MM.1S (cell line): ENCODE results near the gene LRRC10.

Experiments
- DNase-seq: peaks from one replicate; pipeline ENCODE4 v3.0.0-alpha.2; 2015
- H2AFZ ChIP-seq: fragments of 300-600 bp; sonication (generic); 2 replicates; pipeline ENCODE4 v1.6.0; 2016; ENCODE audit warnings: antibody characterized with exemption, low read length
- H3F3A ChIP-seq: fragments of 300-600 bp; sonication (generic); 2 replicates; pipeline ENCODE4 v1.6.1; 2016; ENCODE audit warnings: mild to moderate bottlenecking, antibody characterized with exemption, low read length, moderate library complexity, mixed read lengths; ENCODE audit not compliant: insufficient read depth
- H3K27ac ChIP-seq: fragments of 300-600 bp; sonication (generic); 2 replicates; pipeline ENCODE4 v1.5.1; 2016; ENCODE audit warnings: mild to moderate bottlenecking, low read length
- H3K27me3 ChIP-seq: fragments of 300-600 bp; sonication (generic); replicated peaks from 2 replicates; pipeline ENCODE4 v1.6.0; 2016; ENCODE audit warnings: low read length; ENCODE audit not compliant: insufficient read depth
- H3K36me3 ChIP-seq: fragments of 300-600 bp; sonication (generic); replicated peaks from 2 replicates; pipeline ENCODE4 v1.6.1; 2016; ENCODE audit warnings: mild to moderate bottlenecking, low read length, mixed read lengths; ENCODE audit not compliant: insufficient read depth
- H3K4me1 ChIP-seq: fragments of 300-600 bp; sonication (generic); 2 replicates; pipeline ENCODE4 v1.6.1; 2016; ENCODE audit warnings: low read length, mixed read lengths
- H3K4me2 ChIP-seq: fragments of 300-600 bp; sonication (generic); 2 replicates; pipeline ENCODE4 v1.6.0; 2016; ENCODE audit warnings: low read depth, low read length
- H3K4me3 ChIP-seq: fragments of 300-600 bp; sonication (generic); 2 replicates; pipeline ENCODE4 v1.5.1; 2016; ENCODE audit warnings: low read length, mixed read lengths
- H3K79me2 ChIP-seq: fragments of 300-600 bp; sonication (generic); 2 replicates; pipeline ENCODE4 v1.6.1; 2016; ENCODE audit warnings: mixed run types, low read length, mixed read lengths
- H3K9ac ChIP-seq: fragments of 300-600 bp; sonication (generic); 2 replicates; pipeline ENCODE4 v1.6.1; 2016; ENCODE audit warnings: low read length, mixed read lengths
- H3K9me2 ChIP-seq: fragments of 300-600 bp; sonication (generic); replicated peaks from 2 replicates; pipeline ENCODE4 v1.6.1; 2016; ENCODE audit warnings: mild to moderate bottlenecking, low read length, mixed read lengths; ENCODE audit not compliant: insufficient read depth
- H3K9me3 ChIP-seq: fragments of 300-600 bp; sonication (generic); replicated peaks from 2 replicates; pipeline ENCODE4 v1.6.1; 2016; ENCODE audit warnings: mild to moderate bottlenecking, low read length, mixed read lengths; ENCODE audit not compliant: insufficient read depth
- H4K20me1 ChIP-seq: fragments of 300-600 bp; sonication (generic); 2 replicates; pipeline ENCODE4 v1.6.1; 2016; ENCODE audit warnings: mild to moderate bottlenecking, low read length, moderate library complexity, mixed read lengths; ENCODE audit not compliant: insufficient read depth
- CTCF ChIP-seq: fragments of 300-600 bp; sonication (generic); IDR thresholded peaks from 2 replicates; pipeline ENCODE4 v1.5.1; 2016; ENCODE audit warnings: antibody characterized with exemption, low read length, mixed read lengths
- EZH2 ChIP-seq: fragments of 300-600 bp; sonication (generic); optimal IDR thresholded peaks from 2 replicates; pipeline ENCODE3; 2017; ENCODE audit warnings: low read depth, mild to moderate bottlenecking, antibody characterized with exemption, low read length, mixed read lengths
- EZH2phosphoT487 ChIP-seq: fragments of 300-600 bp; sonication (generic); IDR thresholded peaks from 2 replicates; pipeline ENCODE4 v1.6.1; 2018; ENCODE audit warnings: antibody characterized with exemption, low read length

The LRRC10 gene

GRCh38 chr12:69657376-69658137, 46.9 kb upstream of the LRRC10 start:
- Histone ChIP-seq H3F3A (no peaks in the 10 kb centered on the region), H3K27ac (no peak overlapping the region), H3K36me3 (no peaks in the 10 kb centered on the region), H3K4me3 (no peak overlapping the region), H3K9ac (no peak overlapping the region), H3K4me1 (no peaks in the 10 kb centered on the region), H2AFZ (no peak overlapping the region), H3K9me3 (no peaks in the 10 kb centered on the region), H3K9me2 (no peaks in the 10 kb centered on the region), H3K4me2 (no peak overlapping the region), H3K27me3 (no peaks in the 10 kb centered on the region), H4K20me1 (no peaks in the 10 kb centered on the region), H3K79me2 (no peaks in the 10 kb centered on the region)
- DNase-seq, result no peak
- TF ChIP-seq CTCF, result no peak
- no peak for TF ChIP-seq EZH2
- no peak for TF ChIP-seq EZH2phosphoT487

- no peaks in the 10 kb centered on the region for H3K9me2 ChIP-seq
- H3K79me2 ChIP-seq, result no peaks in the 10 kb centered on the region
- no peak for DNase-seq
- H3K4me1 ChIP-seq, result no peaks in the 10 kb centered on the region
- H3K36me3 ChIP-seq, result no peaks in the 10 kb centered on the region
- no peak overlapping the region for H2AFZ ChIP-seq
- no peaks in the 10 kb centered on the region for H4K20me1 ChIP-seq
- H3F3A ChIP-seq, result no peaks in the 10 kb centered on the region
- H3K4me3 ChIP-seq, result no peak overlapping the region
- no peaks in the 10 kb centered on the region for H3K27me3 ChIP-seq
- no peak overlapping the region for H3K4me2 ChIP-seq
- no peak for TF ChIP-seq CTCF
- TF ChIP-seq EZH2phosphoT487, result no peak
- no peak for TF ChIP-seq EZH2
- no peak overlapping the region for H3K9ac ChIP-seq
- H3K27ac ChIP-seq, result no peak overlapping the region
- H3K9me3 ChIP-seq, result no peaks in the 10 kb centered on the region
Observed at GRCh38 chr12:69655616-69656340, 45.1 kb upstream of the LRRC10 start.

GRCh38 chr12:69653703-69654102, 43.0 kb upstream of the LRRC10 start:
- Histone ChIP-seq H3F3A (no peaks in the 10 kb centered on the region), H3K9me2 (no peaks in the 10 kb centered on the region), H2AFZ (no peak overlapping the region), H3K9me3 (no peaks in the 10 kb centered on the region), H3K4me2 (no peak overlapping the region), H3K36me3 (no peaks in the 10 kb centered on the region), H4K20me1 (no peaks in the 10 kb centered on the region), H3K79me2 (no peaks in the 10 kb centered on the region), H3K4me1 (no peaks in the 10 kb centered on the region), H3K27me3 (no peaks in the 10 kb centered on the region), H3K27ac (no peak overlapping the region), H3K4me3 (no peak overlapping the region), H3K9ac (no peak overlapping the region)
- DNase-seq, result no peak
- no peak for TF ChIP-seq CTCF
- no peak for TF ChIP-seq EZH2phosphoT487
- no peak for TF ChIP-seq EZH2
